GM11168 (cell line): ENCODE results near the gene POMT2.
"Not testable (repeated sequence)": the region's sequence is repeated elsewhere in the genome, so short reads cannot be mapped to it uniquely, and the experiment has no call there.

Source experiments
- in situ Hi-C: fragments of 300-500 bp; cut with MboI; formaldehyde crosslinking; loops from one replicate; pipeline ENCODE4 v1.12.0; 2022; ENCODE audit warnings: low sequenced_read_pairs; ENCODE audit not compliant: unreplicated experiment

Gene POMT2

DNA sequence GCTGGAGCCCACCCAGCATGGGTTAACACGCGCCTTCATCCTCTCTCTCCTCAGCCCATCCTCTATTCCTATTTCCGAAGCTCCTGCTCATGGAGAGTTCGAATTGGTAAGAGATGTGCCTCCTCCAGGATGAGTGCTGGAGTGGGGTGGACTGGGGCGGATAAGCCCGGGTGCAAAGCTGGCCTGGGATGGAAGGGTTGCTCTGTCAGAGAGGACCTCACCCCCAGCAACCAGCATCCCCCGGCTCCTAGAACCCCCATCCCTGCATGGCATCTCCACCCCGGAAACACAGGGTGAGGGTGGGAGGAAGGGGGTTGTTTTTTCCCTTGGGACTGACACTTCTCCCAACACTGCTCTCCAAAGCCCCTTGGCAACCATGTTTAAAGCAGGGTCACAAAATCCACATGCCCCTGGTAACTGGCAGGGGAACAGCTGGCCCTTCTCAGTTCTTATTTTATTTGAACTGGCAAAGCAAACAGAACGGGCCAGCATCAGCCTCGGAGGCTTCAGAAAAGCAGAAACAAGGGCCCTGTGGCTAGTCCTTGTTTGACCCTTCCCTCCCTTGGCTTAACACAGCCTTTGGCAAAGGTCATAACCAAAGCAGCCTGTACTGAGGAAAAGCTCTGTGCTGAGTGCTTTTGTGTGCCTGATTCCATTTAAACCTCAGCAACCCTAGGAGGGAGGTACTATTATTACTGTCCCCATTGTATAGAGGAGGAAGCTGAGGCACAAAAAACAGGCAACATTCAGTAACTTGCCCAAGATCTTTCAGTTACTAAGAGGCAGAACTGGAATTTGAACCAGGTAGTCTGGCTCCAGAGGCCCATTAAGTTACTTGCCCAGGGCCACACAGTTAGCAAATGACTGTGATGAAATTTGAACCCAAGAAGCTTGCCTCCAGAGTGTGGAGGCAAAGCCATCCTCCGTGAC lies 4.4 kb upstream of the POMT2 start:
- in situ Hi-C loops = no loop called here

DNA sequence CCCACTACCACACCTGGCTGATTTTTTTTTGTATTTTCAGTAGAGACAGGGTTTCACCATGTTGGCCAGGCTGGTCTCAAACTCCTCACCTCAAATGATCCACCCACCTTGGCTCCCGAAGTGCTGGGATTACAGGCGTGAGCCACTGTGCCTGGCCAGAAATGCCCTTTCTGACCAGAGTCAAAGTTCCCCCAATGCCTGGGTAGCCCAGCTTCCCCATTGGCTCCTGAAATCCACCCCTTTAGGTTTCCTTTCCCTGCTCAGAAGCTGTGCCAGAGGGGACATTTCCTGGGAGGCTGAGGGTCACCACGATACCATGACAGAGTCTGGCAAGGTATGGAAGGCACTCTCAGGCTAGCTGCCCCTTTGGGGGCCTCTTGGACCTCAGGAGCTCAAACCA lies 3.6 kb upstream of the POMT2 start:
- in situ Hi-C loops = no loop called here

DNA sequence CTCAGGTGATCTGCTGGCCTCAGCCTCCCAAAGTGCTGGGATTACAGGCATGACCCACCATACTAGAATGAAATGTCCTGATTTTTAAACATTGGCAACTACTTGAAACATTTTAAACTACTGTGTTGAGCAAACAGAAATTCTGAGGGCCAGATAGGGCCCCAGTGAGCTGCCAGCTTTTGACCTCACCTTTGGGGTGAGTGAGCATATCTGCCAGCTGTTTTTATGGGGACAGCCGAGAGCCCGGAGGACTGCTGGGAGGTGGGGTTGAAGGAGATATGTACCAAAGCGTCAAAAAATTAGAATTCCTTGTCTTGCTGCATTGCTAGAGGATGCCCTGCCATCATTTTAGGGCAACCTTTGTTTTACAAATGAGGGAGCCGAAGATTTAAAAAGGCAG lies 2.9 kb upstream of the POMT2 start:
- in situ Hi-C loops = no loop called here

DNA sequence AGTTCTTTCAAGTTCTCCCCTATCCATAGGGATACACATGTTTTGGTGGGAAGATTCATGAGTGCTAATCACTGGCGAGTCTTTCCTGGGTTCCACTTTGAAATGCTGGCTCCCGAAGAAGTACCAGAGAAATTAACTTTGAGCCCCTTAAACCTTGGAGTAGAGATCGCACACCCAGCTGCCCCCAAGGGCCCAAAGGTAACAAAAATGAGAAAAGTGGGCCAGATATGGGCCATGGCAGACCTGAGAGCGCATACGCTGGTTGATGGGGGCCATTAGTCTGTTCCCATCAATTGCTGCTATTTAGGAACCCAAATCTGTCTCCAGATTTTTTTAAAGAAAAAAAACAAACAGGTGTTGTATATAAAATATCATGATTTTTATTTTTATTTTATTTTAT lies 2.3 kb upstream of the POMT2 start:
- in situ Hi-C loops = no loop called here

DNA sequence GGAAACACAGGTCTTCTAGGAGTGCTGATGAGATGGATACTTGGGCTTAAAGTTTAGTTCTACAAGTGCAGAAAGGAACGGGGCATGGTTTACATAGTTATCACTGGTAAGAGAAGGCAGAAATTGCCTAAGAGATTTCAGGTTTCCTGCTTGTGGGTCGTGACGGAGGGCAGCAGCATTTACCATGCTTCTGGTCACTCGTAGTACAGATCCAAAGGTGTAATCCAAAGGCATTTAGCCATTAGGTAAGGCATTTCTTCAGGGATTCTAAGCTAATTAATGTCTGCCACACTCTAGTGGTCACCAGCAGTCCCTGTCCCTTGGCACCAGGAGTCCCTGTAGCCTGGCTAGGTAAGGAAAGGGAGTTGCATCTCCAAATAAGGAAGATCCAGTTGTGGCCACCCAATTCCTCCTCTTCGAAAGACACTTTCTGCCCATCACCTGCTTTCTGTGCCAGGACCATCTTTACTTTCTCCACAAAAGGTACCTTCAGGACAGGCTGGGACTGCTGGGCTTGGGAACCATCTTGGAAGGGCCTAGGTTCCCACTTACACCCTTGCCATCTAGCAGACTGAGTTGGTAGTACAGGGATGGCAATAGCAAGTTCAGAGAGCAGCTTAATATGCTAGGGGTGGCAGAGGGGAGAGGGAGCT lies 1.7 kb upstream of the POMT2 start:
- in situ Hi-C loops = no loop called here

DNA sequence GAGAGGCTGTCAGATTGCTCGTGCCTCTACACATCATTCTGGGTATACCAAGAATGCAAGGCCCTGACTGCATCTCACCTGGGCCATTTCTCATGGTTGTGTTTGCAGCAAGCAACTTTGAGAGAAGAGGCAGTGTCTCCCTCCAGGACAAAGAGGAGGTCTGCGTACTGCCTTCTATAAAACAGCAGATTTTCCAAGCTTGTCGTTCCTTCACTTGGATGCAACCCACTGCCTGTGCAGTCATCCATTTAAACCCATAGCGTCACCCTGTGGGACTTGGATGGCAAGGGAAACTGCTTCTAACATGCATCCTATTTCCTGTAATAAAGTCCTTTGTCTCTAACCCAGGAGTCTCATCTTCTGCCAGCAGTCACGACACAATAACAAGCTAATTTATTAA lies 1.3 kb downstream of the POMT2 start:
- in situ Hi-C loops = no loop called here

DNA sequence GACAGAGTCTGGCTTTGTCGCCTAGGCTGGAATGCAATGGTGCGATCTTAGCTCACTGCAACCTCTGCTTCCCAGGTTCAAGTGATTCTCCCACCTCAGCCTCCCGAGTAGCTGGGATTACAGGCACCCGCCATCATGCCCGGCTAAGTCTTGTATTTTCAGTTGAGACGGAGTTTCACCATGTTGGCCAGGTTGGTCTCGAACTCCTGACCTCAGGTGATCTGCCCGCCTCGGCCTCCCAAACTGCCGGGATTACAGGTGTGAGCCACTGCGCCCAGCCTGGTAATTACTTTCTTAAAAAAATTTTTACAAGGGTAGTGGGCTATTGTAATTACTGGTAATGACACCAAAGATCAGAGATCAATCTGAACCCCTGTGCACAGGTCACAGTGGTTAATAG lies 1.9 kb downstream of the POMT2 start:
- in situ Hi-C loops = not testable (repeated sequence)

DNA sequence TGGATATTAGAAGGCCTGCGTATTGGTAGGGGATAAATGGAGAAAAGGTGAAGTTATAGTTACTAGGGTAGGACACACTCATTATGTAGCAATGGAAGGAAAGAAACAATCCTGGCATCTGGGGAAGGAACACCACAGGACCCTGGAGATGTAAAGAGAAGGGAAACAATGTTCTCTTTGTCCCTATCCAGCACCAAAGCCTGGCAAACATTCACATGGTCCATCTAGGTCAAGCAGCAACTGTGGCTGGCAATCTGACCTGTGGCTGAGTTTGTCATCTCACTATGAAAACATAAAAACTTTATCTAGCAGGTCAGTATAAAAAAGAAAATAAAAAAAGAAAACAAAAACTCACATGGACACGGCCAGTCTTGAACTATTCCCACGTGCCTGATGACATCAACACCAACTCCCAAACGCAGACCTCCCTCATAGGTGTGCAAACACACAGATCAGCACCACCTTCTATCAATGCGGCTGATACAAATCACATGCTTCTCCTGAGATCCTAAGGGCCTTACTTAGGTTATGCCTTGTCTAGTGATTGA lies 2.6 kb downstream of the POMT2 start:
- in situ Hi-C loops = no loop called here

DNA sequence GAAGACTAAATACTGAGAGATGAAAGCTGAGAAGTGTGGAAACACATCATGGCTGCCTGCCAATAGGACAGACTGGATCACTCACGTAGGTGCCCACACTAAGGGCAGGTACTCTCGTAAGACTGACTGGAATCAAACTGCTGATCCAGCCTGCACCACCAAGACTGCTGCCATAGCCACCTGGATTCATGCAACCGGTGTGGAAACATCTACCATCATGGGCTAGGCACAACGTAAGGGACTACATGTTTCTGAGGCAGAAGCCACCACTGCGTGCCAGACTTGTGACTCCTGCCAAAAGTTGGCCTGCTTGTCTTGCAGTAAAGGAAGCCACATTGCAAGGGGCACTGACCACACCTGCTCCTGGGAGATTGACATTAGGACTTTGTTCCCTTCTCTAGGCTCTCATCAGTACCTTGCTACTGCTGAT lies 3.8 kb downstream of the POMT2 start:
- in situ Hi-C loops = no loop called here

DNA sequence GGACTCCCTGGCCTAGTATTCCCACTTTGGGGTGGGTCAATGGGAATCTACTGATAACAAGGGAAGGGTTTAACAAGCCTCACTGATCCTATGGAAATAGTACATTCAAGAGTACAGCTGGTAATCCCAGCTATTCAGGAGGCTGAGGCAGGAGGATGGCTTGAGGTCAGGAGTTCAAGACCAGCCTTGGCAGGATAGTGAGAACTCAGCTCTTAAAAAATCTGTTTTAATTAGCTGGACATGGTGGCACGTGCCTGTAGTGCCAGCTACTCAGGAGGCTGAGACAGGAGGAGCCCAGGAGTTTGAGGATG lies 4.5 kb downstream of the POMT2 start:
- in situ Hi-C loops = no loop called here

DNA sequence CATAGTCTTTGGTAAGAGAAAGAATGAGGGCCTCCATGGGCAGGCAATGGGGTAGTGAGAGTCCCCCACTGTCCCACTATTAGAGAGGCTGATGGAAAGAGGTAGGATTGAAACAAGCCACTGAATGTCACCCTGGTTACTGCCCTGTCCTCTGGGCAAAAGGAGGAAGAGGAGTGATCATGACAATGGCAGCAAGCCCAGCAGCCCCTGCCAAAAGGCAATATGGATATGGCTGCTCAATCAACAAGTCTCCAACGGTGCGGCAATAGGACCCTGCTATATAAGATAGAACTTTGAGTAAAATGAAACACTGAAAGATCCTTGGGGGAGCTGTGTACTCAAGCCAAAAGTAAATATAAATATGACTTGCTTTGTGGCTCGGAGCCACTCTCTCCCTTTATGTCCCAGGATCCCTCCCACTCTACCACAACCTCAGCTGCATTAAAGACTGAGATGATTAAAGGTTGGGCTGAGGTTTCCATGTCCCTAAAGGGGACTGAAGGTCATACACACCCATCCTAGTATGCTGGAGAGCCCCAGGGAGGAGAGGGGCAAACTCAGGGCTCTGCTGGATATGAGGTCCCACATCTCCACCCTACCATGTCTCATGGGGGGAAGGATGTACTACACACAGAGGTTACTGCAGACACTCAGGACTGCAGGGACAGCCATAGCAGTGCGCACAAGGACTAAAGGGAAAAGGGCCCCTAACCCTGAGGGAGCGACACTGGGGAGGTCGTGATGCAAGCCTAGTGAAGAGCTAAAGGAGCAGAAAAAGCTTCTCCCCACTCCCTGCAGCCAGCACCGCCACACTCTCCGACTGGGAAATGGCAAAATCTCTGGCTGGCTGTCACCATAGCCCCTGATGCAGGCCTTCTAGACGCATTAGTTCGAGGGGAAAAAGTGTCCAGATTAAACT lies 5.9 kb downstream of the POMT2 start:
- in situ Hi-C loops = no loop called here

DNA sequence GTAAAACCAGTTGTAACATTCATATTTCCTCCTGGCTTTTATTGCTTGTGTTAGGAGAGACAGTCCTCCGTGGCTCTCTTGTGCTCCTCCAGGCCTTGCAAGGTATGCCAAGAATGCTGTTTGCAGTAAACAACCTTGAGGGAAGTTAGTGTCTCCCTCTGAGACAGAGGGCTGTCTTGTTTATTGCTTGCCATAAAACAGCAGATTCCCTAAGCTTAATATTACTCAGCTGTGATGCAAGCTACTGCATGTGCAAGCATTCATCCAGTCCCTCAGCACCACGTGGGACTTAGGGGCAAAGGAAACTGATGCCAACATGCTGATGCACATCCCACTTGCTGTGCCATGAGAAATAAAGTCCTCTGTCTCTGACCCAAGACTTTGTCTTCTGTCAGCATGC lies 6.6 kb downstream of the POMT2 start:
- in situ Hi-C loops = no loop called here

DNA sequence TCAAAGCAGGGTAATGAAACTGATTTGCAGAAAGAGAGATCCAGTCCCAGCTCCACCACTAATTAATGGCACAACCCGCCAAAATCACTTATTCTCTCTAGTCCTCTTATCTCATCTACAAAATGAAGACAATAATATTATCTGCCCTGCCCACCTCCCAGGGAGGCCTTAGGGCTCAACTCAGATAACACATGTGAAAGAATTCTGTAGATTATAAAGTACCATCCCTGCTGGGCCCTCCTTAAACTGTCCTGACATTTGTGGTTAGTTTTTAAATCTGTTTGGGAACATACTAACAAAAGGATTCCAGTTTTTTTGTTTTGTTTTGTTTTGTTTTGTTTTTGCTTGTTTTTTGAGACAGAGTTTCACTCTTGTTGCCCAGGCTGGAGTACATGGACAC lies 7.3 kb downstream of the POMT2 start:
- in situ Hi-C loops = no loop called here

DNA sequence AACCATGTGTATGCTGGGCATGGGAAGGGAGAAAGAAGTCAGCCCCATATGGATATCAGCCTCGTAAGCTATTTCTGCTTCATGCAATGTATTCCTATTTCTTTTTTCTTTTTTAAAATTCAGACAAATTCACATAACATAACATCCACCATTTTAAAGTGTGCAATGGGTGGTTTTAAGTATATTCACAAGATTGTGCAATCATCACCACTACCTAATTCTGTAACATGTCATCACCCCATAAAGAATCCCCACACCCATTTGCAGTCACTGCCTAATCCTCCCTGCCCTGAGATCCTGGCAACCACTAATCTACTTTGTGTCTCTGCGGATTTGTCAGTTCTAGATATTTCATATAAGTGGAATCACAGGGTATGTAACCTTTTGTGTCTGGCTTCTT lies 9.5 kb downstream of the POMT2 start:
- in situ Hi-C loops = no loop called here

DNA sequence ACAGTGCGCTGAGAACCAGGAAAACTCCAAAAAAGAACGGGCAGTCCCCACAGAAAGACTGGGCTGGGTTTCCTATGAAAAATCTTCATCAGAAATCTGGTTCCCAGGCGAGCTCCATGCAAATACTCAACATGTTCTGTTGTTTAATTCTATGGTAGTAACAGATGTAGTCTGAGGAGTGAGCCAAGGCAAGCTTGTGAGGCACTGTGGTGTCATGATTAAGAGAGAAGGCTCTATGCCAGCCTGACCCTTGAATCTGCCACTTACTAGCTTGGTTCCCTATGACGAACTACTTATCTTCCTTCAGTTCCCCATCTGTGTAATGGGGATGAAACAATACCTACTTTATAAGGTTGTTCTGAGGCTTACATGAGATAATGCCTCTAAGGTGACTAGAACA lies 10.7 kb downstream of the POMT2 start:
- in situ Hi-C loops = no loop called here

DNA sequence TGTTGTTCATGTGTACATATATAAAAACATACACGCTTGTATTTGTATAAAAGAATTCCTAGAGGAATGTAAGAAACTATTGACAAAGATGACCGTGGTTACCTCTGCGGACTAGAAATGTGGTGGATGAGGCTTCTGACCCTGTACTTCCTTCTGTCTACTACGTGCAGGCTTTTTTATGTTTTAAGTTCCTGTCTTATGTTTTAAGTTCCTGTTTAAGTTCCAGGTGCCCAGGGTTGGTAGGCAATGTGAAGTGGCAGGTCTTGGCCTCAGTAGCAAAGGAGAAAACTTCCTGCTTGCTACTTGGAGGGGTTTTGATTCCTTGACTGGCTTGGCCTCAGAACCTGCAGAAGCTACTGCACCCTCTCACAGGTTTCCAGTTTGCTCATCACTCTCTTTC lies 11.6 kb downstream of the POMT2 start:
- in situ Hi-C loops = no loop called here

DNA sequence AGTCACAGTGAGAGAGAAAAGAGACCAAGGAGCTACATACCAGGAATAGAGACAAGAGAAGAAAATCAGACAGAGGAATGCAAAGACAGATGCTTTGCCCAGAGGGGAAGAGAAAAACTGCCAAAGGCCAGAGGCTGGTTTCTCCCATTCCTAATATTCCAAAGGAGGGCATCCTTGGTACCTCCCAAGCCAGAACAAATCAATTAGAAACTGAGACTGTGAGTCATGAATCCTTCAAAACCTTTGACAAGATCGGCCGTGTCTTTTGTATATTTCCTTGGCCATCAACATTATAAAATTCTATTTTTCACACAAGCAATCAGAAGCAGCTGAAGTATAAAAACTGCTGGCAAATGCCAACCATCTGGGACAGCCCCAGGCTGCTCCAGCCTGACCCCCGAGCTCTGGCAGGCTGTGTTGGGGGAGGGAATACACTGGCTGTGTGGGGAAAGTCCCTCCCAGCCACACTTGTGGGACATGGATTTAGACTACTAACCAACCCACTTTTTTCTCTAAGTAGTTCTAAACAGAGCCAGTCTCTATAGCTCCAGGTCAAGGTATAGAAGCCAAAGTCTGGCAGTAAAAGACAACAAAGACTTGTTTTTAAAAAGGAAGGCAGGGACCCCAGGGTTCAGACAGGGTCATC lies 13.7 kb downstream of the POMT2 start:
- in situ Hi-C loops = no loop called here

DNA sequence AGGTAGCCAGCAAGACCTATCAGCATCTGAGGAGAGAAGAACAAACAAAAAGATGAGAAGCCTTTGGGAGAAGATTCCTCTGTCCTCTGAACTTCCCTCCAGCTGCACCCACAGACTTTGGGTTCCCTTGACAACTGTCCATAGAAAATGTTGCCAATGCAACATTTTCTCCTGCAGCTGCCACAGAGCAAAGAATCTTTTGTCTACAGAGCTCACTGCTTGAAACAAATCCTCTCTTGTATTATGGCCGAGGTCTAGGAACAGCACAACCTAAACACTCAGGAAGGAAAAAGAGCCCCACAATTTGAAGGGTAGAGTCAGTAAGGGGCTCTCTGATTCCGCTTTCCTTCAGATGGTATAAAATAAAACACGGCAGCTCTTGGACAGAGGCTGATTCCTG lies 14.3 kb downstream of the POMT2 start:
- in situ Hi-C loops = no loop called here

DNA sequence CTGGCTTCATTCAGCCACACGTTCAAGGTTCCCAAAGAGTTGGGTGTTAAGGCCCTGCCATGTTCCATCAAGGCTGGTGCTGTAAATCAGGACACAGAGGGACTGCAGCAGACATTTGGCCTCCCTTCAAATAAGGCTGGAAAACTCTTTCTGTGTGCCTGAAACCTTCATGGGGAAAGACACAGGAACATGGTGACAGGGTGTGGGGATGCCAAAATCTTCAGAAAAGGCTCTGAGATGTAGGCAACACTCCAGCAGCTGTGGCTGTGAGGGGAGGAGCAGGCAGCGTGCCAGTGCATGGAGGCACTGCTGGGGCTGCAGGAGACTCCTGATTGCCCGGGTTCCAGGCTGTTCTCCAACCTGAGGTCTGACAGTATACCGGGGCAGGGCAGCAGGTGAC lies 15.0 kb downstream of the POMT2 start:
- in situ Hi-C loops = no loop called here
